Smooth muscle cell of the umbilical artery (primary cell): ENCODE results near the gene XAGE1A. TPM values are rescaled to one million over a fixed set of nuclear protein-coding genes. Genes with fewer than 3 reads are reported as not detected.

ENCODE experiments used
- total RNA-seq: library from RNA; depleted of rRNA; stranded (reverse); fragments of >200 nt; gene quantifications from 2 replicates; pipeline ENCODE4 v1.2.3, GENCODE V29; 2014

The XAGE1A gene
- total RNA-seq: not detected in 2 replicates

GRCh38 chrX:52495545-52496418 lies at the start of gene XAGE1A:
Gene XAGE1A (plus strand): TSS chrX:52495808. CDS start chrX:52497362, 1,554 bp downstream.

GRCh38 chrX:52516987-52517325 lies 21.3 kb downstream of the XAGE1A start, which contains the start of gene XAGE1B:
Gene XAGE1B (minus strand): TSS chrX:52517063. CDS start chrX:52515527, 1,536 bp downstream.

Other genes with a start within 250 kb of the XAGE1A start
- not detected in 2 replicates for gene XAGE2, start 126.8 kb upstream of the XAGE1A start, total RNA-seq
- gene XAGE1B, start 21.3 kb downstream of the XAGE1A start, total RNA-seq: not detected in 2 replicates
- gene SSX7, start 159.1 kb downstream of the XAGE1A start, total RNA-seq: not detected in 2 replicates
- gene SSX2, start 211.4 kb downstream of the XAGE1A start, total RNA-seq: not detected in 2 replicates